Measurements from ENCODE around the gene EGFLAM.
"Not testable (repeated sequence)": the region's sequence is repeated elsewhere in the genome, so short reads cannot be mapped to it uniquely, and the experiment has no call there.

The EGFLAM gene

DNA sequence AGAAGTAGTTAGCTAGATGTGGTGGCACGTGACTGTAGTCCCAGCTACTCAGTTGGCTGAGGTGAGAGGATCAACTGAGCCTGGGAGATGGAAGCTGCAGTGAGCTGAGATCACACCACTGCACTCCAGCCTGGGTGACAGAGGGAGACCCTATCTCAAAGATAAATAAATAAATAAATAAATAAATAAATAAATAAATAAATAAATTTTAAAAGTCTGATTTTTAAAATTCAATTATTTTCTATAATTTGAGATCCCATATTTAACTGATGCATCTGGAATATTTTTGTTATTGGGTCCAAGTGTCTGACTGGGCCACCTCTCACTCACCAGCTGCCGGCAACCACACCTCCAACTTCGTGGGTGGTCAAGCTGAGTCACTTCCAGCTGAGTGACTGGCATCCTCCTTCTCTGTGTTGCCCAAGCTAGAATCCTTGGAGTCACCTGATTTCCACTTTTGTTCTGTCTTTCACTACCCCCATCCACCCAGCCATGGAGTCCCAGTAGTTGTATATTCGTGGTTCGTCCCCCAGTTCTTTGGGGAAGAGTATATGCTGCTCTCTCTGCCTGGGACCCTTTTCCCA is 70.9 kb downstream of the EGFLAM start:
- DNase-seq (ENCODE audit: low spot score) = no peak

GRCh38 chr5:38330207-38330606 is 71.8 kb downstream of the EGFLAM start:
- no peak for DNase-seq (ENCODE audit: low spot score)

- DNase-seq (ENCODE audit: low spot score) = no peak
Measured at GRCh38 chr5:38331831-38332230, 73.5 kb downstream of the EGFLAM start.

GRCh38 chr5:38333181-38333580 is 74.8 kb downstream of the EGFLAM start:
- not testable (repeated sequence) for DNase-seq (ENCODE audit: low spot score)

DNA sequence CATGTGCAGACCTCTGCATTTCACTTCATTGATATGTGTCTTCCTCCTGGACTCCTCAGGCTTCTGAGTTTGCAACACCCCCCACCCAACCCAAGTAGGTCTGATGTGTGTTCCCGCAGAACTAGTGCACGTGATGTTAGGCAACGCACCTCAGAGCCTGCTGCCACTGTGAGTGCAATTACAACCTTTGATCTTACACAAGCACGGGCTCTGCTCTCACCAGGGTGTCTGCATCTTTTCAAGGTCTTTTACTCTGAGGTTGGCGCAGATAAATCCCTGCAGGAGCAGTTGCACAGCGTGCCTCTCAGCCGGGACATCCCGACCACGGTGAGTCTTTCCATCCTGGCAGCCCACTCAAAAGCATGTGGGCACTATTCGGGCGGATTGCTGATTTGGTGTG is 80.1 kb downstream of the EGFLAM start:
- DNase-seq (ENCODE audit: low spot score) = no peak

DNA sequence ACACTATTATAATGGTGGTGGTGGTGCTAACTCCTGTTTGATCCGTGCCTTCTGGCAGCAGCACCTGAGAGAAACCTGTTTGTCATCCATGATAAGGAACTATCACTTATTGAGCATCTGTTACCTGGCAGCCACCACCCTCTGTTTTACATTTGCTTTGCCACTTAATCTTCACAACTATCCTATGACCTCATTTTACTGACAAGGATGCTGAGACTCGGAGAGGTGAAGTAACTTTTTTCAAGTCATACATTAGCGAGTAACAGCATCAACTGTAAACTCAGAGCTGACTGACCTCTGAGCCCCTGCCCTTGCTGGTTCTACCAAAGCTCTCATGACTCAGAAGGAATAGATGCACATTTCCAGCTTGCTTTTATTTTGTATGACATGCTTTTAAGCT is 81.1 kb downstream of the EGFLAM start:
- no peak for DNase-seq (ENCODE audit: low spot score)

DNA sequence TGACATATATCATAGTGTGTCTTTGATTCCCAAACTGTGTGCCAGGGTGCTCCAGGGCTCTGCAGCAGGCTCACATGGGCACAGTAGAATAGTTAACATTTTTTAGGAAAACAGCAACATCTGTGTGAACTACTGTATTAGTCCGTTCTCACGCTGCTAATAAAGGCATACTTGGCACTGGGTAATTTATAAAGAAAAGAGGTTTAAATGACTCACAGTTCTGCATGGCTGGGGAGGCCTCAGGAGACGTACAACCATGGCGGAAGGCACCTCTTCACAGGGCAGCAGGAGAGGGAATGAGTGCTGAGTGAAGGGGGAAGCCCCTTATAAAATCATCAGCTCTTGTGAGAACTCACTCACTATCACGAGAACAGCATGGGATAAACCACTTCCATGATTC is 82.7 kb downstream of the EGFLAM start:
- DNase-seq (ENCODE audit: low spot score) = no peak

DNA sequence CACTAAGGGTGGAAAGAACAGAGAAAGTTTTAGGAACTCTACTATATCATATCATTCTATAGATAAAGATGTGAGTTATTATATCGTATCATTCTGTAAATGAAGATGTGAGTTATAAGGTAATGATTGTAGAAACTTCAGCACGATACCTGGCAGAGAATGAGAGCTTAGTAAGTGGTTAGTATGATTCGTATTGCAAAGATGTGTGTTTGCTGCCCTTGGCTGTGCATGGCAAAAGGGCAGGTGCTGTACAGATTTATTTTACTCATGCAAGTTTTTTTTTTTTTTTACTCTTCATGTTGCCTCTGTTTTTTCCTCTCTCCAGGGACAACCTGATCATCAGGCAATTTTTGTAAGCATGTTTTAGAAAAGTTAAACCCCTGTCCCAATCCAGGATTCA is 83.3 kb downstream of the EGFLAM start:
- no peak for DNase-seq (ENCODE audit: low spot score)

- no peak for DNase-seq (ENCODE audit: low spot score)
Measured at GRCh38 chr5:38342261-38342660, 83.9 kb downstream of the EGFLAM start.

- DNase-seq (ENCODE audit: low spot score) = no peak
Measured at GRCh38 chr5:38344891-38345290, 86.5 kb downstream of the EGFLAM start.

- DNase-seq (ENCODE audit: low spot score) = no peak
Measured at GRCh38 chr5:38346593-38346992, 88.2 kb downstream of the EGFLAM start.

DNA sequence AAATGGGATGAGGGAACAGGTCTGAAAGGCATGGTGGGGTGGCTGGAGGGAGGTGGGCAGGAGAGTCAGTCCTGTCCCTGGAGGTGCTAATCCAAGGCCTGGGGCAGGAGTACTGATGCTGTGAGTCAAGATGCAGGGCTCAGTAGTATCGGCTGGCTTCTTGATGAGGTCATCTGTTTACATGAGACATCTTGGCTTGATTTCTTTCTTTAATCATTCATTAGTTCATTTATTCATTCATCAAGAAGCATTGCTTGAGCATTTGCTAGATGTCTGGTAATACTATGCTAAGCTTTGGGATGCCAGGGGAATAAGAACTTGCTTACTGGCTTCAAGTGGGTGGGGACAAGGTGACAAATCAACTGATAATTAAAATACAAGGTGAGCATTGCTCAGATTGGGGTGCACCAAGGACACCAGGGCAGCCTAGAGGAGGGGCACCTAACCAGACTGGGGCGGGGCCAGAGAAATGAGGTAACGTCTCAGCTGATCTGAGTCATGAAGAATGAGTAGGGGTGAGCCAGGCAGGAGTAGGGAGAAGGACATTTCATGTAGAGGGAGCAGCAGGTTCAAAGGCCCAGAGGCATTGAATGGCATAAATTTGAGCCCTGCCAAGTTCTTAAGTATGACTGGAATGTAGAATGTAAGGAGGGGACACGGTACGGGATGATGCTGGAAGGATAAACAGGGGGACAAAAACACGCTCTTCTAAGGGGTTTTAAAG is 88.8 kb downstream of the EGFLAM start:
- no peak for DNase-seq (ENCODE audit: low spot score)

DNA sequence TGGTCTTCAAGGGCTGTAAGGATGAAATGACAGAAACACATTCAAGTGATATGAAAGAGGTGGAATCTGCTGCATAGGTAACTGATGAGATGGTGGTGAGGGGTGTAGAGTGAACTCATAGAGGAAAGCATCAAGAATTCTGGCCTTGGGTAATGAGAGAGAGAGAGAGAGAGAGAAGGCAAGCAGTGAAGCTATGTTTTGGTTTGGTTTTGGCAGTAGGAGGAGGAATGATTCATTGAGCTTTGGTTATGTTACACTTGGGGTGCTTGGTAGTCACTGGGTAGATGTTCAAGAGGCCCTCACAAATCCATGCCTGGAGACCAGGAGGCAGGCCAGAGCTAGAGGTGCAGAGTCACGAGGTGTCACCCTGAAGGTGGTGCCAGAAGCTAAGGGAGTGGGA is 89.5 kb downstream of the EGFLAM start:
- no peak for DNase-seq (ENCODE audit: low spot score)

- no peak for DNase-seq (ENCODE audit: low spot score)
Measured at GRCh38 chr5:38360323-38361061, 102.1 kb downstream of the EGFLAM start.

GRCh38 chr5:38362713-38363112 is 104.4 kb downstream of the EGFLAM start:
- no peak for DNase-seq (ENCODE audit: low spot score)

GRCh38 chr5:38364825-38365224 is 106.5 kb downstream of the EGFLAM start:
- no peak for DNase-seq (ENCODE audit: low spot score)

- DNase-seq (ENCODE audit: low spot score) = no peak
Measured at GRCh38 chr5:38367410-38367809, 109.1 kb downstream of the EGFLAM start.

DNA sequence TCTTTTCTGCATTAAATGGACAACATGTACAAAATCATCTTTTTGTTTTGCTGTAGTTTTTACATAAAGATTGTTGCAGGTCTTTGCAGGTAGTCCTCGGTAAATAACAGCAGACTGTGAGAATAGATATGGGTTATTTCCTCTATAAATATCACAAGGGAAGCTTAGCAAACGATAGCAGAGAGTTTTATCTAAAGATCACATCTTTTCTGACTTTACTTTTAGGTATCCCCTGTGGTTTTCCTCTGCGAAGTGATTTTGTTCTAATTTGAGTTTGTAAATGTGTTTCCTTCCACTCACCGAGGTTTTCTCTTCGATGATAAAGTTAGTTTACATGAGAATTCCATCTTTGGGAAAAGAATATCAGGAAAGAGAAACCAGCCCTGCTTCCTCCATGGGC is 109.6 kb downstream of the EGFLAM start:
- DNase-seq (ENCODE audit: low spot score) = no peak

DNA sequence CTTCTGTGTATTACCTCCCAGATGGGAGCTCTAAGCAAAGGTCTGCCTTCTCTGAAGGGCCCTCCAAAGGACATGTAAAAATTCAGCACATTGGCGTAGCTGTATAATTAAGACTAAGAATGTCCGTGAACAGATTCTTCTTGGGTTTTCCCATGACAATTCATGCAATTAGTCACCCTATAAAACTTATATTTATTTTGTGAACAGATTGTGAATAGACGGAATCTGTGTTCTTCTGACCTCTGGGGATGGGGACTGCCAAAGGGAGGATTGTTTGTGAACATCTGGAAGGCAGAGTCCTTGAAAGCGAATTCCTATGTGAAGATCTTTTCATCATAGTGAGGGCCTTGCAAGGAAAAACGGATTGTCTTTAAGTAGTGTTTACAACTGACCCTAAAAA is 111.3 kb downstream of the EGFLAM start:
- no peak for DNase-seq (ENCODE audit: low spot score)

DNA sequence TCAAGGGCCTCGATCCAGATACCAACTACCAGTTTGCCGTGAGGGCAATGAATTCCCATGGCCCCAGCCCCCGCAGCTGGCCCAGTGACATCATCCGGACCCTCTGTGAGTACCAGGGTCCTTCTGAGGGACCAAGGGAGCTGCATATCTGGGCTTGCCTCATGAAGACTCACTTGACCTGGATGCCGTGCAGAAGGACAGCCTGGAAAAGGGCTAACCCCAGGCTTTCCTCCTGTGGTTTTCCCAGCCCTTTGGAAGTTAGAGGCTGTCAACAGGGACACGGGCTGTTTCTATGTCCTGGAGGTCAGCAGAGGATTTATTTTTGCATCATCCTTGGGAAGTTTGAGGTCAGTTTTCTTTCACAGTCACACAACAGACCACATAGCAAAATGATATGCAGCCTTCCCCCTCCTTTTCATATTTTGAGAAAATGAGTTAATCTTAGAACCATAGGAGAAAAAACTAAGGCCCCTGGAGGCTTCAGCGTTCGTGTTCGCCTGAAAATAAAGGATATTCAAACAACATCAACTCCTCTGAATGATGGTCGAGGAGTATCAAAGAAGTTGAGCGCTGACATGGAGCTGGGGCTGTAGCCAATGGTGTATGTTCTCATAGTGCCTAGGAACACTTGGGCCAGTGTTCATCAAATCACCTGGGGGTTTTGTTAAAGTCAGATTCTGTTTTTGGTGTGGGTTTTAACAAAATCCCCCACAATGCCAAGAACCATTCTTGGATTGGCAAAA is 112.2 kb downstream of the EGFLAM start:
- no peak for DNase-seq (ENCODE audit: low spot score)

DNA sequence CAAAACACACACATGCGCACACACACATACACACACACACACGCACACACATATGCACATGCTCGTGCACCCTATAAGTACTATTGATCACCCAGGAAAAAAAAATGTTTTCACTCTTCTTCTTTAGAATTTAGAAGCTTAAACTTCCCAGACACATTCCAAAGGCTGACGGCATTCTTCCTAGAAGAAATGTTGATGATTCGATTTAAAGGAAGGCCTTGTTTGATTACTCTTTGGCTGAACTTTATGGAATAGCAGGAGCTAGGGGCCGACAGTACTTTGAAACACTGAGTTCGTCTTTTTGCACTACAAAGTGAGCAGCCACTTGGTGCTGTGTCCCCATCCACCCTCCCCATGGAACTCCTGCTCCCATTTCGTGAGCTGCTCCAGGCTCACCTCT is 113.2 kb downstream of the EGFLAM start:
- no peak for DNase-seq (ENCODE audit: low spot score)

DNA sequence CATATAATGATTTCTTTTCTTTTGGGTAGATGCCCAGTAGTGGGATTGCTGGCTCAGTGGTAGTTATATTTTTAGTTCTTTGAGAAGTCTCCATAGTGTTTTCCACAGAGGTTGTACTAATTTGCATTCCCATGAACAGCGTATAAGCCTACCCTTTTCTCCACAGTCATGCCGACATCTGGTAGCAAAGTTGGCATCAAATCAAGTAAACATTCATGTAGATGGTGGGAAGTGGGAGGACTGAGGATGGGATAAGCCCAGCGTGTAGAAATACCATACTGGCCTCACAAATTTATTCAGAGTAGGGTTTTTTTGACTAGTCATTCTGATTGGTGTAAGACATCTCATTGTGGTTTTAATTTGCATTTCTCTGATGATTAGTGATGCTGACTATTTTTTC is 115.4 kb downstream of the EGFLAM start:
- no peak for DNase-seq (ENCODE audit: low spot score)

DNA sequence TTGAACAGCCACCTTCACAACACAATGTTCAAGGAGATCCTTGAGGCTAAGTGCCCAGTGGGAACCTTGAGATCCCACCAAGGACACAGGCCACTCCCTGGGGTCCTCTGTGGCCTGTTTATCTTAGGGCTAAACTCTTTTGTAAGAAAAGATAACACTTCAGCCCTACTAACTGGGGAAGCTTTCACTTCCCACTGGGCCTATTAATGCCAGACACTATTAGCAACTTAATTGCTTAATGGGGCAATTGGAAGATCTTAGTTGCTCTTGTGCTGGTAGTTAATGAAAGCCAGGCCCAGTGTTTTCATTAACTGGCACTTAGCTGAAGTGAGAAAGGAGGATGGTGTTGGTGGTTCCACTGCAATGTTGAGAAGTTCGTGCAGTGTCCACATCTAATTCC is 117.1 kb downstream of the EGFLAM start:
- no peak for DNase-seq (ENCODE audit: low spot score)
